GM23248 (cell line): ENCODE data around the gene RDH11.

Experiments
- EZH2 ChIP-seq: fragments of 200-600 bp; sonication (generic); IDR thresholded peaks from 2 replicates; pipeline ENCODE4 v1.6.1; 2018; ENCODE audit warnings: antibody characterized with exemption, mild to moderate bottlenecking; ENCODE audit not compliant: insufficient read depth, poor library complexity, severe bottlenecking
- EZH2phosphoT487 ChIP-seq: fragments of 200-600 bp; sonication (generic); IDR thresholded peaks from 2 replicates; pipeline ENCODE4 v1.6.1; 2018; ENCODE audit warnings: antibody characterized with exemption, moderate library complexity, mild to moderate bottlenecking, low read depth; ENCODE audit not compliant: insufficient read depth

GRCh38 chr14:67744046-67744445 is 48.5 kb upstream of the RDH11 start:
- TF ChIP-seq EZH2 = no peak
- TF ChIP-seq EZH2phosphoT487 = no peak
